ENCODE data around the gene KCNQ2. TPM values are rescaled to one million over a fixed set of nuclear protein-coding genes. Genes with fewer than 3 reads are reported as not detected.

The KCNQ2 gene
- total RNA-seq, 4 donors from 2014 or later, result not detected

- Histone ChIP-seq H3K4me1 (peaks cover 0 to 12% (median 3%) of the 10 kb centered on the region in 4 donors), H3K36me3 (no peaks in the 10 kb centered on the region), H3K4me3 (no peak overlapping the region), H3K9me3 (no peaks in the 10 kb centered on the region), H3K27me3 (peaks cover 2 to 94% of the 10 kb centered on the region in 2 donors), H3K27ac (no peak overlapping the region)
- no peak for DNase-seq (ENCODE audit: low spot score in 2 of 2)
- 53 to 65% methylated on average over 14 to 23 of the region's 23 CpGs for WGBS, 2 donors
- no peak for TF ChIP-seq EP300 (IDR thresholded peaks at IDR 0.05)
- no peak for TF ChIP-seq CTCF (IDR thresholded peaks at IDR 0.05)
- TF ChIP-seq POLR2A (IDR thresholded peaks at IDR 0.05), result no peak
Observed at GRCh38 chr20:63363013-63363957, 109.2 kb downstream of the KCNQ2 start.

GRCh38 chr20:63362436-63363009 lies 109.9 kb downstream of the KCNQ2 start:
- no peak for TF ChIP-seq POLR2A (IDR thresholded peaks at IDR 0.05)
- TF ChIP-seq EP300 (IDR thresholded peaks at IDR 0.05), result no peak
- no peak for TF ChIP-seq CTCF (IDR thresholded peaks at IDR 0.05)

GRCh38 chr20:63361519-63362435 lies 110.7 kb downstream of the KCNQ2 start:
- H3K27me3 ChIP-seq, result peaks cover 2 to 83% of the 10 kb centered on the region in 2 donors
- peaks cover 0 to 12% (median 3%) of the 10 kb centered on the region in 4 donors for H3K4me1 ChIP-seq
- H3K9me3 ChIP-seq, result no peaks in the 10 kb centered on the region
- 12 to 21% methylated on average over 22 to 48 of the region's 50 CpGs for WGBS, 2 donors
- DNase-seq (ENCODE audit: low spot score in 2 of 2), result no peak
- no peak overlapping the region for H3K4me3 ChIP-seq
- TF ChIP-seq EP300 (IDR thresholded peaks at IDR 0.05) (no peak), POLR2A (IDR thresholded peaks at IDR 0.05) (no peak), CTCF (IDR thresholded peaks at IDR 0.05) (no peak)
- H3K27ac ChIP-seq, result no peak overlapping the region
- H3K36me3 ChIP-seq, result no peaks in the 10 kb centered on the region

More at GRCh38 chr20:63362436-63363009, 109.9 kb downstream of the KCNQ2 start:
- Histone ChIP-seq H3K27ac (no peak overlapping the region), H3K4me3 (no peak overlapping the region), H3K9me3 (no peaks in the 10 kb centered on the region), H3K4me1 (peaks cover 0 to 12% (median 3%) of the 10 kb centered on the region in 4 donors), H3K36me3 (no peaks in the 10 kb centered on the region), H3K27me3 (peaks cover 2 to 90% of the 10 kb centered on the region in 2 donors)
- no peak for DNase-seq (ENCODE audit: low spot score in 2 of 2)
- 62 to 78% methylated on average over 12 to 16 of the region's 16 CpGs for WGBS, 2 donors

GRCh38 chr20:63360850-63361518 lies 111.5 kb downstream of the KCNQ2 start, which contains the start of gene CHRNA4:
CHRNA4 (minus strand) TSS chr20:63361349; CDS start chr20:63361165, 184 bp downstream.
- no peaks in the 10 kb centered on the region for H3K9me3 ChIP-seq
- TF ChIP-seq EP300 (IDR thresholded peaks at IDR 0.05), result no peak
- no peak for TF ChIP-seq POLR2A (IDR thresholded peaks at IDR 0.05)
- no peak for TF ChIP-seq CTCF (IDR thresholded peaks at IDR 0.05)
- peak within 1 kb of the TSS in 1 of 4 donors; percentile 12 for H3K4me3 ChIP-seq
- H3K4me1 ChIP-seq, result peaks cover 0 to 12% (median 3%) of the 10 kb centered on the region in 4 donors
- no peak for DNase-seq (ENCODE audit: low spot score in 2 of 2)
- H3K27ac ChIP-seq, result no peak within 1 kb of the TSS
- peaks cover 2 to 77% of the 10 kb centered on the region in 2 donors for H3K27me3 ChIP-seq
- 2% methylated on average over 27 to 59 of the region's 79 CpGs for WGBS, 2 donors
- no peaks in the 10 kb centered on the region for H3K36me3 ChIP-seq
